Erythroblast (primary cell): Measurements from ENCODE around the gene PNO1.
"Not testable (repeated sequence)": the region's sequence is repeated elsewhere in the genome, so short reads cannot be mapped to it uniquely, and the experiment has no call there.

Source experiments
- DNase-seq, 2 experiments: peaks; one replicate each; lab custom pipeline; 2025; lab: John Stamatoyannopoulos, UW
- GATA1 ChIP-seq: IDR thresholded peaks from 2 replicates; pipeline ENCODE4 v1.6.1; 2011; ENCODE audit warnings: low read depth, mild to moderate bottlenecking, control low read depth, low read length, moderate library complexity
- POLR2A ChIP-seq: IDR thresholded peaks from 2 replicates; pipeline ENCODE4 v1.6.1; 2011; ENCODE audit warnings: mild to moderate bottlenecking, low read length

PNO1 gene

GRCh38 chr2:68172990-68173700 is 15.5 kb downstream of the PNO1 start:
- TF ChIP-seq GATA1 (no peak), POLR2A (no peak)
- DNase-seq, result no peak

- DNase-seq, result not testable (repeated sequence)
Observed at GRCh38 chr2:68175210-68175609, 17.5 kb downstream of the PNO1 start.

GRCh38 chr2:68176657-68177056 is 19.0 kb downstream of the PNO1 start:
- DNase-seq, result no peak
- no peak for TF ChIP-seq GATA1
- no peak for TF ChIP-seq POLR2A

- DNase-seq, result no peak
- TF ChIP-seq GATA1 (no peak), POLR2A (peak; percentile 11)
Observed at GRCh38 chr2:68177541-68177940, 19.9 kb downstream of the PNO1 start.

- DNase-seq, result no peak
- TF ChIP-seq POLR2A (no peak), GATA1 (no peak)
Observed at GRCh38 chr2:68178432-68178831, 20.7 kb downstream of the PNO1 start.

- DNase-seq, result no peak
- no peak for TF ChIP-seq GATA1
- no peak for TF ChIP-seq POLR2A
Observed at GRCh38 chr2:68178954-68179627, 21.4 kb downstream of the PNO1 start.

- no peak for DNase-seq
- no peak for TF ChIP-seq GATA1
- TF ChIP-seq POLR2A, result no peak
Observed at GRCh38 chr2:68182902-68183301, 25.2 kb downstream of the PNO1 start.

- DNase-seq, result peak; percentile 85 to 91
- TF ChIP-seq GATA1 (no peak), POLR2A (no peak)
Observed at GRCh38 chr2:68185541-68186164, 28.0 kb downstream of the PNO1 start.

- TF ChIP-seq GATA1 (no peak), POLR2A (no peak)
- DNase-seq, result no peak
Observed at GRCh38 chr2:68187329-68187728, 29.6 kb downstream of the PNO1 start.

GRCh38 chr2:68188831-68189230 is 31.1 kb downstream of the PNO1 start:
- no peak for DNase-seq
- no peak for TF ChIP-seq POLR2A
- TF ChIP-seq GATA1, result no peak

GRCh38 chr2:68189991-68190784 is 32.5 kb downstream of the PNO1 start:
- TF ChIP-seq POLR2A (no peak), GATA1 (no peak)
- DNase-seq, result no peak

GRCh38 chr2:68190991-68191731 is 33.5 kb downstream of the PNO1 start:
- peak; percentile 34 to 69 for DNase-seq
- TF ChIP-seq GATA1 (no peak), POLR2A (no peak)

- TF ChIP-seq POLR2A (no peak), GATA1 (no peak)
- peak; percentile 71 to 81 for DNase-seq
Observed at GRCh38 chr2:68193144-68193543, 35.5 kb downstream of the PNO1 start.
